ENCODE measurements around the gene ARHGAP31. TPM values are rescaled to one million over a fixed set of nuclear protein-coding genes. Genes with fewer than 3 reads are reported as not detected.
A peak's percentile ranks its signal among the peaks of the same experiment; 100 is the strongest.

Gene ARHGAP31
- total RNA-seq, 1 donor from 2014 or later: 48.1 TPM

DNA sequence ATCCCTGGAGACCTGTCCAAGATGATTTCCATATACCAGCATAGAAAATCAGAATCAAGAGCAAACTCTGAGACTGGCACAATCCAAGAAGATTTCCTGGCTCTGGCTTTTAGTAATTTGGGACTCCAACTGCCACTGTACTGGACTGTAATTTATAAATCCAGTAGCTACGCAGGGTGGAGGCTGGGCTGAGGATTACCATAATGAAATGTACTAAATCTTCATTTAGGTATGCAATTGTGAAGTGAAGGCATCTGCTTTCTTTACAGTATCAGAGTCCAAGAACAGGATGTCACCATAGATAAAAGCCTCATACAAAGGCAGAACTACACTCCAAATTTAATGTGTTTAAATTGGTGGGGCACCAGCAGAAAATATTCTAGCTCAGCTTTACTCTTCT, 122.7 kb downstream of the ARHGAP31 start:
- H3K36me3 ChIP-seq (ENCODE audit: insufficient read depth, low read length): peaks cover 27% of the 10 kb centered on the region
- no peak overlapping the region for H3K4me3 ChIP-seq (ENCODE audit: insufficient read depth, low read depth, low read length)
- Mint-ChIP-seq H3K27ac (ENCODE audit: unreplicated experiment) (no peak overlapping the region), H3K4me1 (ENCODE audit: low read depth, unreplicated experiment) (peaks cover 6% of the 10 kb centered on the region), H3K27me3 (ENCODE audit: low read depth, unreplicated experiment) (no peaks in the 10 kb centered on the region), H3K4me3 (ENCODE audit: unreplicated experiment) (no peak overlapping the region), H3K36me3 (ENCODE audit: low read depth, unreplicated experiment) (peaks cover 26% of the 10 kb centered on the region), H3K9me3 (ENCODE audit: unreplicated experiment) (no peaks in the 10 kb centered on the region)
- H3K9ac ChIP-seq (ENCODE audit: low read length): no peak overlapping the region
- no peak overlapping the region for H3K27ac ChIP-seq (ENCODE audit: low read depth, low read length)
- no peak overlapping the region for H3K4me2 ChIP-seq (ENCODE audit: low read length)
- no peak for FAIRE-seq
- no peak for DNase-seq (ENCODE audit: low read depth)
- peaks cover 14% of the 10 kb centered on the region for H4K20me1 ChIP-seq (ENCODE audit: insufficient read depth, low read length)
- H3K27me3 ChIP-seq (ENCODE audit: insufficient read depth, low read length): no peaks in the 10 kb centered on the region
- H3K9me3 ChIP-seq (ENCODE audit: insufficient read depth, low read depth, low read length): no peaks in the 10 kb centered on the region
- H2AFZ ChIP-seq (ENCODE audit: low read depth, low read length): no peak overlapping the region
- H3K4me1 ChIP-seq (ENCODE audit: insufficient read depth, low read length): peaks cover 5% of the 10 kb centered on the region
- H3K79me2 ChIP-seq (ENCODE audit: insufficient read depth, low read length): no peaks in the 10 kb centered on the region
- TF ChIP-seq EZH2 (IDR thresholded peaks at IDR 0.05; ENCODE audit: insufficient read depth, low read length): no peak
- TF ChIP-seq, protein P1, sequence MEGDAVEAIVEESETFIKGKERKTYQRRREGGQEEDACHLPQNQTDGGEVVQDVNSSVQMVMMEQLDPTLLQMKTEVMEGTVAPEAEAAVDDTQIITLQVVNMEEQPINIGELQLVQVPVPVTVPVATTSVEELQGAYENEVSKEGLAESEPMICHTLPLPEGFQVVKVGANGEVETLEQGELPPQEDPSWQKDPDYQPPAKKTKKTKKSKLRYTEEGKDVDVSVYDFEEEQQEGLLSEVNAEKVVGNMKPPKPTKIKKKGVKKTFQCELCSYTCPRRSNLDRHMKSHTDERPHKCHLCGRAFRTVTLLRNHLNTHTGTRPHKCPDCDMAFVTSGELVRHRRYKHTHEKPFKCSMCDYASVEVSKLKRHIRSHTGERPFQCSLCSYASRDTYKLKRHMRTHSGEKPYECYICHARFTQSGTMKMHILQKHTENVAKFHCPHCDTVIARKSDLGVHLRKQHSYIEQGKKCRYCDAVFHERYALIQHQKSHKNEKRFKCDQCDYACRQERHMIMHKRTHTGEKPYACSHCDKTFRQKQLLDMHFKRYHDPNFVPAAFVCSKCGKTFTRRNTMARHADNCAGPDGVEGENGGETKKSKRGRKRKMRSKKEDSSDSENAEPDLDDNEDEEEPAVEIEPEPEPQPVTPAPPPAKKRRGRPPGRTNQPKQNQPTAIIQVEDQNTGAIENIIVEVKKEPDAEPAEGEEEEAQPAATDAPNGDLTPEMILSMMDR (IDR thresholded peaks at IDR 0.05; ENCODE audit: insufficient read depth, low read depth, low read length): no peak

DNA sequence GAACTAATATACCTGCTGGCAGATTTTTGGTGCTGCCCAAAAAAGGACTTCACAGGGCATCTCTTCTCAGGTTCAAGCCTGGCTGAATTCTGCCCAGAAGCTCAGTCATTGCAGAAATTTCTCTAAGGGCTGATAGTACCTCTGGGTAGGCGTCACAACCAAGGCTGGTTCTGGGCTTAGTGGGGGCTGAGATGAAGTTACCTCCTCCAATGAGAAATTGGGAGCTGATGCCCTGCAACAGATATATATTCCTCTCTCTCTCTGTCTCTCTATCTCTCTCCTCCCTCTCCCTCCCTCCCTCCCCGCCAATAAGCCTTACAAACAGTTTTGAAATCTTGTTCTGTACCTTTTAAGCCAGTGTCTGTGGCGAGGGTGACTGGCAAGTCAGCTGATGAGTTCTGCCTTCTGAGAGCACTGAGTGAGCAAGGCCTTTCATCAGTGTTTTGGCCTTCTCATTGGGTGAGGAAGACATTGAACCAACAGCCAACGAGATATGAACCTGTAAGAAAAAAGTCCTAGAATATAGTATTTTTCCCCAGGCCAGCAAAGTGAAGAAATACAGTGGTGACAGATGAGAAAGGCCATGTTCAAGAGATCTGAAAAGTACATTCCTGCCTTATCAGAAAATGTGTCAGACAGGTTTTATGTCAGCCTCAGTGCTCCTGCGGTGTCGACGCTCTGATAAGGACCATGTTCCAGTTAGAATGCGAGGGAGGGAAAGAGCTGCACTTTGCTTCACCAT, 123.8 kb downstream of the ARHGAP31 start:
- no peak for TF ChIP-seq EZH2 (IDR thresholded peaks at IDR 0.05; ENCODE audit: insufficient read depth, low read length)
- TF ChIP-seq, protein P1 (IDR thresholded peaks at IDR 0.05; ENCODE audit: insufficient read depth, low read depth, low read length): no peak
- Histone ChIP-seq H3K79me2 (ENCODE audit: insufficient read depth, low read length) (no peaks in the 10 kb centered on the region), H3K27ac (ENCODE audit: low read depth, low read length) (no peak overlapping the region), H2AFZ (ENCODE audit: low read depth, low read length) (no peak overlapping the region), H4K20me1 (ENCODE audit: insufficient read depth, low read length) (peaks cover 14% of the 10 kb centered on the region), H3K9me3 (ENCODE audit: insufficient read depth, low read depth, low read length) (no peaks in the 10 kb centered on the region), H3K9ac (ENCODE audit: low read length) (no peak overlapping the region), H3K4me3 (ENCODE audit: insufficient read depth, low read depth, low read length) (no peak overlapping the region), H3K4me2 (ENCODE audit: low read length) (no peak overlapping the region), H3K4me1 (ENCODE audit: insufficient read depth, low read length) (peaks cover 5% of the 10 kb centered on the region), H3K27me3 (ENCODE audit: insufficient read depth, low read length) (no peaks in the 10 kb centered on the region), H3K36me3 (ENCODE audit: insufficient read depth, low read length) (peaks cover 27% of the 10 kb centered on the region)
- peaks cover 6% of the 10 kb centered on the region for H3K4me1 Mint-ChIP-seq (ENCODE audit: low read depth, unreplicated experiment)
- no peak overlapping the region for H3K4me3 Mint-ChIP-seq (ENCODE audit: unreplicated experiment)
- no peak overlapping the region for H3K27ac Mint-ChIP-seq (ENCODE audit: unreplicated experiment)
- H3K36me3 Mint-ChIP-seq (ENCODE audit: low read depth, unreplicated experiment): peaks cover 25% of the 10 kb centered on the region
- FAIRE-seq: no peak
- no peaks in the 10 kb centered on the region for H3K9me3 Mint-ChIP-seq (ENCODE audit: unreplicated experiment)
- H3K27me3 Mint-ChIP-seq (ENCODE audit: low read depth, unreplicated experiment): no peaks in the 10 kb centered on the region
- no peak for DNase-seq (ENCODE audit: low read depth)

DNA sequence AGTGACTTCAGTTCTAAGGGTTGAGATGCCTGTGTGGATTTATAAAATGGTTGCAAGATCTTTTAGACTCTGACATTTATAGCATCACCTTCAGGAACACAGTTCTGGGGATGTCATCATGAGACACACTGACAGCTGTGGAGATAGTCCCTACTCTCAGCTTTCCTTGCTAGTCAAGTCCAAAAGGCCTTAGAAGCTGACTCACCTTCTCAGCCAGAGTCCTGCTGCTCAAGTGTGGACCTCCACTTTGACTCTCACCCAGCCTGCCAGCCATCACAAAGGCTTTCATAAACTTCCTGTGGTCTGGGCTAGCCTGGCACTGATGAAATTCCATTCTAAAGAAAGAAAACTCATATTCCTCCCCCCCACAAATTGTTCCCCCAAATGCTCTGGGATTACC, 124.5 kb downstream of the ARHGAP31 start:
- FAIRE-seq: no peak

More for the DNA sequence above, 124.5 kb downstream of the ARHGAP31 start:
- Histone ChIP-seq H4K20me1 (ENCODE audit: insufficient read depth, low read length) (peaks cover 14% of the 10 kb centered on the region), H3K27me3 (ENCODE audit: insufficient read depth, low read length) (no peaks in the 10 kb centered on the region), H3K4me3 (ENCODE audit: insufficient read depth, low read depth, low read length) (no peak overlapping the region), H3K27ac (ENCODE audit: low read depth, low read length) (no peak overlapping the region), H3K9ac (ENCODE audit: low read length) (no peak overlapping the region), H3K9me3 (ENCODE audit: insufficient read depth, low read depth, low read length) (no peaks in the 10 kb centered on the region), H3K79me2 (ENCODE audit: insufficient read depth, low read length) (no peaks in the 10 kb centered on the region), H3K4me1 (ENCODE audit: insufficient read depth, low read length) (peaks cover 5% of the 10 kb centered on the region), H3K4me2 (ENCODE audit: low read length) (no peak overlapping the region), H3K36me3 (ENCODE audit: insufficient read depth, low read length) (peaks cover 27% of the 10 kb centered on the region), H2AFZ (ENCODE audit: low read depth, low read length) (no peak overlapping the region)
- Mint-ChIP-seq H3K27ac (ENCODE audit: unreplicated experiment) (no peak overlapping the region), H3K27me3 (ENCODE audit: low read depth, unreplicated experiment) (no peaks in the 10 kb centered on the region), H3K9me3 (ENCODE audit: unreplicated experiment) (no peaks in the 10 kb centered on the region), H3K4me3 (ENCODE audit: unreplicated experiment) (no peak overlapping the region), H3K4me1 (ENCODE audit: low read depth, unreplicated experiment) (peaks cover 6% of the 10 kb centered on the region), H3K36me3 (ENCODE audit: low read depth, unreplicated experiment) (peaks cover 25% of the 10 kb centered on the region)
- TF ChIP-seq, protein P1 (IDR thresholded peaks at IDR 0.05; ENCODE audit: insufficient read depth, low read depth, low read length): no peak
- TF ChIP-seq EZH2 (IDR thresholded peaks at IDR 0.05; ENCODE audit: insufficient read depth, low read length): no peak
- peak; percentile 9 for DNase-seq (ENCODE audit: low read depth)
